C4-2B (cell line): Measurements from ENCODE around the gene SCN4A.

ENCODE experiments used
- H3K27ac ChIP-seq: fragments of 450-650 bp; 2 replicates; pipeline ENCODE4 v1.5.1; 2017
- CTCF ChIP-seq: fragments of 450-650 bp; conservative IDR thresholded peaks from 2 replicates; pipeline ENCODE4 v1.5.1; 2017; ENCODE audit warnings: mild to moderate bottlenecking
- ZFX ChIP-seq: fragments of 450-650 bp; IDR thresholded peaks from 2 replicates; pipeline ENCODE4 v1.6.1; 2017

SCN4A gene

GRCh38 chr17:64004218-64004770 is 31.6 kb upstream of the SCN4A start:
- no peak for TF ChIP-seq ZFX
- no peak for TF ChIP-seq CTCF
- H3K27ac ChIP-seq: no peak overlapping the region

GRCh38 chr17:64003526-64004121 is 30.9 kb upstream of the SCN4A start:
- H3K27ac ChIP-seq: no peak overlapping the region
- no peak for TF ChIP-seq ZFX
- no peak for TF ChIP-seq CTCF

- no peak overlapping the region for H3K27ac ChIP-seq
- no peak for TF ChIP-seq CTCF
- no peak for TF ChIP-seq ZFX
Observed at GRCh38 chr17:64002658-64003525, 30.2 kb upstream of the SCN4A start.

GRCh38 chr17:64001763-64002529 is 29.2 kb upstream of the SCN4A start:
- no peak for TF ChIP-seq CTCF
- TF ChIP-seq ZFX: no peak
- H3K27ac ChIP-seq: no peak overlapping the region

GRCh38 chr17:64001091-64001579 is 28.4 kb upstream of the SCN4A start:
- H3K27ac ChIP-seq: no peak overlapping the region
- no peak for TF ChIP-seq CTCF
- no peak for TF ChIP-seq ZFX

GRCh38 chr17:63999680-64000531 is 27.2 kb upstream of the SCN4A start:
- H3K27ac ChIP-seq: no peak overlapping the region
- TF ChIP-seq CTCF: no peak
- no peak for TF ChIP-seq ZFX
